ENCODE measurements around the gene ATP10A. TPM values are rescaled to one million over a fixed set of nuclear protein-coding genes. Genes with fewer than 3 reads are reported as not detected.
"Not testable (repeated sequence)": the region's sequence is repeated elsewhere in the genome, so short reads cannot be mapped to it uniquely, and the experiment has no call there.

Gene ATP10A
- total RNA-seq, 2 donors from 2014 or later: 16.6 to 44.6 TPM

DNA sequence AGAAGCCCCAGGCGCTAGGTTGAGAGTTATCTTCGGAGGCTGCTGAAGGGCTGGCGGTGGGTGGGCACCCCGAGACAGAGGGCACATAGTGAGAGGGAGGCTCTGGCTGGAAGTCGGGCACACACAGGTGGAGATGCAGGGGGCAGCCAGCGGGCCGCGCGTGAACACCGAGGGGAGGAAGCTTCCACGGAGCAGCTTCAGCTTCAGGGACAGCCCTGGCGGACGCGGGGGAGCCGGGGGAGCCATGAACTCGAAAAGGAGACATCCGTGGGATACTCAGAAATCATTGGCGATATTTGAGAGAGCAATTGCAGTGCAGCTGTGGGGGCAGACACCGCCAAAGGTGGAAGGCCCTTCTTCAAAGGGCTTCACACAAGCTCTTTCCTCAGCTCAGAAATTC lies 204.6 kb downstream of the ATP10A start:
- Mint-ChIP-seq H3K27ac (no peak overlapping the region), H3K36me3 (no peaks in the 10 kb centered on the region), H3K9me3 (no peaks in the 10 kb centered on the region)
- DNase-seq (ENCODE audit: low spot score in 2 of 2): no peak
- no peak for ATAC-seq

DNA sequence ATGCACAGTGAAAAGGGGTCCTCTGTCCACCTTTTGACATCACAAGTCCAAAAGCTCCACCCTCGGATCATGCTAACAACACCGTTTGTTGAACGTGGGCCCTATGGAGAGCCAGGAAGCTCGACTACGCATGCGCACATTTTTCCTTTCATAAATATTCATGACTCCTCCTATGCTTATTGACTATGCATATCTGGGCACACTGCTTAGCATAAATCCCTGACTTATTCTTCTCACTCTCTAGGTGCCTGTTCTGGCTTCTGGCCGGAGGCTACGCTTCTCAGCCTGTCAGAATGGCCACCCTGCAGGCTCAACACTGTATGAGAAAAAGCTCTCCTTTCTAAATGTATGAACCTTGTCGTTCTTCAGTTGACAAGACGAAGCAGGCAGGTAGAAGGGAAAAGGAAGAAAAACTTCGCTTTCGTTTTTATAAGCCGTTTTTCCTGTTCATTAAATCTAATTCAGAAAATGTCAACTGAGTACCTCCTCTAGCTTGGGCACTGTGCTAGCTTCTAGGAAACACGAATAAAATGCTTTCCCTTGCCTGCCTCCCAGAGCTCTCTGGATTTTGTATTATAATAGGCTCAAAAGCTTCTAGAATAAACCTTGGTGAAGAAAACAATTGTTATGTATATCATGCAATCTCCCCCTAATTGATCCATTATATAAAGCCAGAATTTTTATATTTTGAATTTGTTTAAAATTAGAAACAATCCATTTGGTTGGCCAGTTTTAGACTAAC lies 207.7 kb downstream of the ATP10A start:
- H3K27ac Mint-ChIP-seq: no peak overlapping the region
- no peak for ATAC-seq

DNA sequence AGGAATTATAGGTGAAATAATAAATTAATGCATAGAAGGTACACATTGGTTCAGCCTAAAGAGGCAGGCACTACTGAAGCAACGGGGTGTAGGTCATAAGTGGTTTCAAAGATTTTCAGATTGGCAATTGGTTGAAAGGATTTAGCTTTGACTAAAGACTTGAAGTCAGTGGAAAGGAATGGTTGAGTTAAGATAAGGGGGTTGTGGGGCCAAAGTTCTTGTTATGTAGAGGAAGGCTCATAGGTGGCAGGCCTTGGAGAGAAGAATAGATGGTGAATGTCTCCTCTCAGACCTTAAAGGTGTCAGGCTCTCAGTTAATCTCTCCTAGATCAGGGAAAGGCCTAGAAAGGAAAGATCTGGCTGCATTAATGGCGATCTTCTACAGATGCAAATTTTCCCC lies 209.8 kb downstream of the ATP10A start:
- Mint-ChIP-seq H3K9me3 (no peaks in the 10 kb centered on the region), H3K36me3 (no peaks in the 10 kb centered on the region), H3K27ac (no peak overlapping the region)
- DNase-seq (ENCODE audit: low spot score in 2 of 2): no peak
- ATAC-seq: no peak

More for the DNA sequence above, 207.7 kb downstream of the ATP10A start:
- Mint-ChIP-seq H3K36me3 (no peaks in the 10 kb centered on the region), H3K9me3 (no peaks in the 10 kb centered on the region)
- DNase-seq (ENCODE audit: low spot score in 2 of 2): no peak

DNA sequence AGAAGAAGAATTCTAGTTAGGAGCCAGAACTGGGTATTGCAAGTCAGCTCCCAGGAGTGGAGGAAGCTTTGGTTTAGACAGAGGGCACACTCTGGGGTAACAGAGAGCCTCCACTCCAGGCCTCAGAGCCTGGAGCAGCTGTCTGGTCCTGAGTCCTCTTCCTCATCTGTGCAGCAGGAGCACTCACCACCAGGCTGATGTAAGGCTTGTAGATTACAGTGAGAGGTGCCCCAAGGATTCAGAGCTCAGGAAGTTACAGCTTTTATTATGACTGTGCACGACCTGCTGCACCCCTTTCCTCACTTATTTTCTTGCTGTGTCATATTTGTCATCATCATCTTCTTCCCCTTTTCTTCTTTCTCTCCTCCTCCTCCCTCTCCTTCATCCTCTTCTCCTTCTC lies 210.4 kb downstream of the ATP10A start:
- DNase-seq (ENCODE audit: low spot score in 2 of 2): no peak
- ATAC-seq: peak in 1 of 2 donors; percentile 55
- H3K9me3 Mint-ChIP-seq: no peaks in the 10 kb centered on the region

DNA sequence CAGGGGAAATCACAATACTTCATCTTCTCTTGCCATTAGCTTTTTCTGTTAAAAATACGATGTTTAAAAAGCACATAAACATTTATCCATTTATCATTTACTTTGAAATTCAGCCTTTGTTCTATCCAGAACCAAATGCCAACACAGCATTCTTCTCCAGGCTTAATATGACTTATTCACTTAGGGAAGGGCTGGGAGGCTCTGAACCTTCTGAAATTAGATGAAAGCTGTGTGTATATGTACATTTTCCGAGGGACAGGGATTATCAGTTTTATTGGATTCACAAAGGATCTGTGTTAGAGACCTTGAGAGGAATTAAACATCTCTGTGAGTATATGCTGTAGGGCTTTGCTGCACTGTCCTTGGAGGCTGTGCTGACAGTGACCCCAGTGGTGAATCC lies 213.7 kb downstream of the ATP10A start:
- Mint-ChIP-seq H3K36me3 (no peaks in the 10 kb centered on the region), H3K27ac (no peak overlapping the region), H3K9me3 (no peaks in the 10 kb centered on the region)
- DNase-seq (ENCODE audit: low spot score in 2 of 2) (no peak), ATAC-seq (no peak)

More for the DNA sequence above, 210.4 kb downstream of the ATP10A start:
- no peak overlapping the region for H3K27ac Mint-ChIP-seq
- no peaks in the 10 kb centered on the region for H3K36me3 Mint-ChIP-seq

DNA sequence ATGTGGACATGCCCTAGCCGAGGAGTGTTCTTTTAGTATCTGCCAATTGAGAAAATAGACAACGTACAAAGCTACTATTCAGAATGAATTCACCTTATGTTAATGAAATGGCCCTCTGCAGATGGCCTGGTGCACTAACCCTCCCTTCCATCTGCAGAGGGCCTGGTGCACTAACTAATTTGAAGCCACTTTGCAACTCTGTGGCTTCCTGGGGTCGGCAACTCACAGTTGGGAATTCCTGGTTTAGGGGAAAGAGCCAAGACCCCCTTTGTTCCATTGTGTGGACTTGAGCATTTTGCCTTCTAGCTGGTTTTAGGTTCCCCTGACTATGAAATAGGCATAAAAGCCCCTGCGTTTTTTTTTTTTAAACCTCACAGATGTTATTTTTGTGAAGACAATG lies 220.0 kb downstream of the ATP10A start:
- no peak for ATAC-seq
- H3K9me3 Mint-ChIP-seq: no peaks in the 10 kb centered on the region

DNA sequence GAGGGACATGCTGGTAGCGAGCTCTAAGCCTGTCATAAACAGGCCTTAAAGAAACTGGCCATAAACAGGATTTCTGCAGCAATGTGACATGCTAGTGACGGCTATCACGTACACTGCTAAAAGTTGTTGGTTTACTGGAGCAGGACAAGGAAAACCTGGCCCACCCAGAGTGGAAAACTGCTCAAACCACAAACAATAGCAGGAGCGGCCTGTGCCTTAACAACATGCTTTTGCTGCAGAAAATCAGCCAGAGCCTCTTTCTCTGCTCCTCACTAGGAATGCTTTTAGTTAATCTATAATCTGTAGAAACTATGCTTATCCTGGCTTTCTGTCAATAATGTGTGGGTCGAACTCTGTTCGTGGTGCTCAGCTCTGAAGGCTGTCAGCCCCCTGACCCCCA lies 221.4 kb downstream of the ATP10A start:
- no peaks in the 10 kb centered on the region for H3K36me3 Mint-ChIP-seq
- DNase-seq (ENCODE audit: low spot score in 2 of 2): no peak
- ATAC-seq: no peak
- no peaks in the 10 kb centered on the region for H3K9me3 Mint-ChIP-seq
- no peak overlapping the region for H3K27ac Mint-ChIP-seq

More for the DNA sequence above, 220.0 kb downstream of the ATP10A start:
- H3K36me3 Mint-ChIP-seq: no peaks in the 10 kb centered on the region
- DNase-seq (ENCODE audit: low spot score in 2 of 2): no peak
- no peak overlapping the region for H3K27ac Mint-ChIP-seq

DNA sequence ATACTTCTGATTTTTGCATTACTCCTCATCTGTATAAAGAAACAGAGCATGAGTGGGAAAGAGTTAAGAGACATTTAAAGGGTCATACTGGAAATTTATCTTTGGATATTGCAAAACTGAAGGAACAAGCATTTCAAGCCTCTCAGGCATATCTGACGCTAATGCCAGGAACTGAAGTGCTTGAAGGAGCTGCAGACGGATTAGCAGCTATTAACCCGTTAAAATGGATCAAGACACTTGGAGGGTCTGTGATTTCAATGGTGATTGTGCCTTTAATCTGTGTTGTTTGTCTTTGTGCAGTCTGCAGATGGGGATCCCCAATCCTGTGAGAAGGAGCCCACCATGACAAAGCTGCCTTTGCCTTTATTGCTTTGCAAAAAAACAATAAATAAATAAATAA lies 221.8 kb downstream of the ATP10A start:
- DNase-seq (ENCODE audit: low spot score in 2 of 2): no peak

DNA sequence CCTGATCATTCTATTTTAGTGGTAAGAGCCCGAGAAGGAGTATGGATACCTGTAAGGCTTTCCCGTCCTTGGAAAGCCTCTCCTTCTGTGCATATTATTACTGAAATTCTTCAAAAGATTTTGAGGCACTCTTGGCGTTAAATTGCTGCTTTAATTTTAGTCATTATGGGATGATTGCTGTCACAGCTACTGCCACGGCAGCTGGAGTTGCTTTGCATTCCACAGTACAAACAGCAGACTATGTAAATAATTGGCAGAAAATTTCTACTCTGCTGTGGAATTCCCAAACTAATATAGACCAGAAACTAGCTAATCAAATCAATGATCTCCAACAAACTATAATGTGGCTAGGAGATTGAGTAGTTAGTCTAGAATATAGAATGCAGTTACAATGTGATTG lies 222.2 kb downstream of the ATP10A start:
- ATAC-seq; H3K9me3 Mint-ChIP-seq; DNase-seq (ENCODE audit: low spot score in 2 of 2); H3K27ac Mint-ChIP-seq; H3K36me3 Mint-ChIP-seq: not testable (repeated sequence)

More for the DNA sequence above, 221.8 kb downstream of the ATP10A start:
- no peak overlapping the region for H3K27ac Mint-ChIP-seq
- H3K36me3 Mint-ChIP-seq: no peaks in the 10 kb centered on the region
- no peak for ATAC-seq
- H3K9me3 Mint-ChIP-seq: no peaks in the 10 kb centered on the region

DNA sequence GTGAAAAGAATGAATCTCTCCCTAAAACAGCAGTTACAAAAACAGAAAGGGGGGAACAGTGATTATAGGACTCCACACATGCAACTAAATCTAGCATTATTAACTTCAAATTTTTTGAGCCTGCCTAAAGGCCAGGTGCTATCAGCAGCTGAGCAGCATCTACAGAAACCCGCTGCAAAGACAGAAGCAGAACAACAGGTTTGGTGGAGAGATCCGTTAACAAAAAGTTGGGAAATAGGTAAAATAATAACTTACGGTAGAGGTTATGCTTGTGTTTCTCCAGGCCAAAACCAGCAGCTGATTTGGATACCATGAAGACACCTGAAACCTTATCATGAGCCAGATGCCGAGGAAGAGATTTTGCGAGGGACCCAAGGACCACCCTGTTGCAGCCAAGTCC lies 222.7 kb downstream of the ATP10A start:
- H3K27ac Mint-ChIP-seq: no peak overlapping the region
- no peaks in the 10 kb centered on the region for H3K9me3 Mint-ChIP-seq
- H3K36me3 Mint-ChIP-seq: no peaks in the 10 kb centered on the region
- ATAC-seq: no peak
- DNase-seq (ENCODE audit: low spot score in 2 of 2): no peak

DNA sequence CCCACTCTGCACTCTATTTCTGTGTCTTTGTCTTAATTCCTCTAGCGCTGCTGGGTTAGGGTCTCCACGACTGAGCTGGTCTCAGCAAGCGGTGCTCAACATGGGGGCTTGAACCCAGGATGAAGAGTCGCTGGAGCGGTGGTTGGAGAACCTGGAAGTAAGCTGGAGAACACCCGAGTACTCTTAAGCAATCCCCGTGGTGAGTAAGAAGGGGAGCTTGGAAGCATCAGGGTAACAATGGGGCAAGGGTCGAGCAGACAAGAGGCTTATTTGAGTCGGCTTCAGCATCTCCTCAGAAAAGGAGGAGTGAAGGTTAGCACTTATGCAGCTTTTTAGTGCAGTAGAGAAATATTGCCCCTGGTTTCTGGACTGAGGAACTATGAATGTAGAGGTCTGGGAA lies 226.6 kb downstream of the ATP10A start:
- not testable (repeated sequence) for H3K9me3 Mint-ChIP-seq; DNase-seq (ENCODE audit: low spot score in 2 of 2); H3K27ac Mint-ChIP-seq; ATAC-seq; H3K36me3 Mint-ChIP-seq

DNA sequence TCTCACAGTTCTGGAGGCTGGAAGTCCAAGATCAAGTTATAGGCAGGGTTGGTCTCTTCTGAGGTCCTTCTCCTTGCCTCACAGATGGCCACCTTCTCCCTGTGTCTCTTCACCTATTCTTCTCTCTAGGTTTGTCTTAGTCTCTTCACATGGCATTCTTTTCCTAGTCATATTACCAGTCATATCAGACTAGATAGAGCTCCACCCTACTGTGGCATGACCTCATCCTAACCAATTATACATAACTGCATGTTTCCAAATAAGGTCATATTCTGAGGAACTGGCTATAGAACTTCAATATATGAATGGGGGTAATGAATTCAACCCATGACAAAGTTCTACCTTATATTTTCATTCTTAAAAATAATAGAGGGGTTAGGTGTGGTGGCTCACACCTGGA lies 227.9 kb downstream of the ATP10A start:
- ATAC-seq (peak in 1 of 2 donors; percentile 62), DNase-seq (ENCODE audit: low spot score in 2 of 2) (no peak)
- Mint-ChIP-seq H3K27ac (no peak overlapping the region), H3K9me3 (no peaks in the 10 kb centered on the region), H3K36me3 (no peaks in the 10 kb centered on the region)

DNA sequence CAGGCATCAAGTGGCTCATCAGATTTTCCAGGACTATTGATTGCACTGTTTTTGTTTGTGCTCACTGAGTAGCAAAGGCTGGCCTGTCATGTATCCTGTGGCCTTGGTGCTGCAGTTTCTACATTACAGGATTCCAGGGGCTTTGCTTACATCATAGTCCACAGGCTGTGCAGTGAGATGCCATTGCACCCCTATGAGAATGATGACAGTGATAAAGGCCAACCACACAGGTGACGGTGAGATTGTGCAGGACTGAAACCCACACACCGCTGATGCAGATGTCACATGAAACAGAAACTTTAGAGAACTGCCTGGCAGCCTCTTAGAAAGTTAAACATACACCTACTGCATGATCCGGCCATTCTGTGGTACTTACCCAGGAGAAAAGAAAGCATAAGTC lies 229.3 kb downstream of the ATP10A start:
- ATAC-seq (no peak), DNase-seq (ENCODE audit: low spot score in 2 of 2) (no peak)
- H3K27ac Mint-ChIP-seq: no peak overlapping the region
- no peaks in the 10 kb centered on the region for H3K36me3 Mint-ChIP-seq
- peaks cover 0 to 3% of the 10 kb centered on the region in 2 donors for H3K9me3 Mint-ChIP-seq

DNA sequence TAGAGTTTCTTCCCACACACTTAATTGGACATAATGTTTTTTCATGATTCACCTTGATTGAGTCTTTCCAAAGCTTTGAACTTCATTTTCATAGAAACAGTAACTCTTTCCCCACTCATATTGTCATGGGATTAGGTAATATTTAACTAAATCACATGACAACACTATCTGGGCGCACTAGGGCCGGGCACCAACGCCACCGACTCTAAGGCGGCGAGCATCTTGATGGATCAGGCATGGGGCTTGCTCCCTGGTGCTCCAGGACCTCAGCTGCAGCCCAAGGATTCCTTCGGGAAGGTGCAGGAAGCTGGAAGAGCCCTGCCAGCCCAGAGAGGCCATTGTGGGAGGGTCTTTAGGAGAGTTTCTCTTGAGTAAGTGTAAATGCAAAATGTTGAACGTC lies 231.2 kb downstream of the ATP10A start:
- H3K36me3 Mint-ChIP-seq: no peaks in the 10 kb centered on the region
- DNase-seq (ENCODE audit: low spot score in 2 of 2) (no peak), ATAC-seq (no peak)
- H3K27ac Mint-ChIP-seq: no peak overlapping the region
- peaks cover 0 to 3% of the 10 kb centered on the region in 2 donors for H3K9me3 Mint-ChIP-seq

Data from activated naive CD4-positive, alpha-beta T cell treated with anti-CD3 and anti-CD28 coated beads, Interleukin-2, amount 50 U/mL, for 72 hours (primary cell).